H1 (cell line): ENCODE measurements around the gene OBP2B. TPM values are rescaled to one million over a fixed set of nuclear protein-coding genes. Genes with fewer than 3 reads are reported as not detected.

ENCODE experiments used
- CTCF ChIA-PET: fragments of 300-600 bp; sonication (Branson Sonifier 250); formaldehyde crosslinking; loops from one replicate; lab custom pipeline; 2021; ENCODE audit not compliant: partially characterized antibody; lab: Charles Lee
- POLR2A ChIA-PET: fragments of 300-600 bp; sonication (Branson Sonifier 250); formaldehyde crosslinking; loops from one replicate; lab custom pipeline; 2021; ENCODE audit warnings: inconsistent platforms; ENCODE audit not compliant: partially characterized antibody; lab: Charles Lee
- DNase-seq, 2 experiments: peaks; one replicate each; pipeline versions ENCODE4 v3.0.0 to v3.0.0-alpha.2; 2010 to 2022; ENCODE audit warnings: low spot score in 2 of 2, low read depth in 1 of 2, mixed read lengths in 1 of 2
- FAIRE-seq: peaks from 2 replicates; lab custom pipeline; 2011; peaks lifted over from hg19 to GRCh38; lab: Jason Lieb, UNC
- H2AFZ ChIP-seq: 2 replicates; pipeline ENCODE4 v1.8.1; 2012; ENCODE audit warnings: low read length, inconsistent platforms
- H2AK5ac ChIP-seq: 2 replicates; pipeline ENCODE4 v1.6.1; 2013; ENCODE audit warnings: low read depth, low read length
- H2BK120ac ChIP-seq: replicated peaks from 2 replicates; pipeline ENCODE3; 2013; ENCODE audit warnings: low read depth, low read length, inconsistent platforms
- H2BK12ac ChIP-seq: 2 replicates; pipeline ENCODE4 v1.6.1; 2013; ENCODE audit warnings: low read depth, low read length
- H2BK15ac ChIP-seq: 2 replicates; pipeline ENCODE4 v1.6.1; 2013; ENCODE audit warnings: low read length
- H2BK20ac ChIP-seq: 2 replicates; pipeline ENCODE4 v1.6.1; 2013; ENCODE audit warnings: low read length
- H2BK5ac ChIP-seq: 2 replicates; pipeline ENCODE4 v1.6.1; 2013; ENCODE audit warnings: low read depth, low read length
- H3K14ac ChIP-seq: 2 replicates; pipeline ENCODE4 v1.6.1; 2013; ENCODE audit warnings: inconsistent platforms; ENCODE audit not compliant: insufficient read length
- H3K18ac ChIP-seq: 2 replicates; pipeline ENCODE4 v1.6.1; 2013; ENCODE audit warnings: low read length; ENCODE audit errors: extremely low read depth
- H3K23ac ChIP-seq: 2 replicates; pipeline ENCODE4 v1.6.1; 2013; ENCODE audit warnings: inconsistent platforms; ENCODE audit not compliant: insufficient read length
- H3K23me2 ChIP-seq: 2 replicates; pipeline ENCODE4 v1.6.1; 2013; ENCODE audit warnings: low read depth, low read length
- H3K27ac ChIP-seq: 2 replicates; pipeline ENCODE4 v1.6.1; 2011; ENCODE audit warnings: low read depth, low read length, inconsistent platforms
- H3K27me3 ChIP-seq, 4 experiments: replicated peaks in 1 of 4; 1 replicate in 1 of 4; 2 replicates in 3 of 4; pipeline versions ENCODE4 v1.6.1 to v1.8.1; 2011 to 2013; ENCODE audit warnings: low read length in 3 of 4, mild to moderate bottlenecking in 3 of 4, inconsistent platforms in 2 of 4, mixed read lengths in 2 of 4, moderate library complexity in 1 of 4; ENCODE audit not compliant: control insufficient read depth in 3 of 4, insufficient read depth in 3 of 4; ENCODE audit errors: extremely low read depth in 1 of 4
- H3K36me3 ChIP-seq, 4 experiments: 2 replicates each; pipeline versions ENCODE4 v1.6.1 to v1.8.1; 2011 to 2013; ENCODE audit warnings: mild to moderate bottlenecking in 4 of 4, low read length in 3 of 4, moderate library complexity in 2 of 4, control low read depth in 1 of 4, inconsistent platforms in 1 of 4; ENCODE audit not compliant: insufficient read depth in 4 of 4, control insufficient read depth in 2 of 4
- H3K4ac ChIP-seq: replicated peaks from 2 replicates; pipeline ENCODE3; 2013; ENCODE audit warnings: low read length, low read depth, mixed read lengths, inconsistent platforms; ENCODE audit not compliant: insufficient read length
- H3K4me1 ChIP-seq, 4 experiments: replicated peaks in 1 of 4; 1 replicate in 1 of 4; 2 replicates in 3 of 4; pipeline versions ENCODE4 v1.6.1 to v1.8.1; 2011 to 2013; ENCODE audit warnings: low read length in 3 of 4, inconsistent platforms in 2 of 4, mixed read lengths in 1 of 4; ENCODE audit not compliant: insufficient read depth in 4 of 4, control insufficient read depth in 3 of 4
- H3K4me2 ChIP-seq, 2 experiments: 2 replicates each; pipeline versions ENCODE4 v1.6.1 to v1.8.1; 2011 to 2013; ENCODE audit warnings: low read depth in 2 of 2, low read length in 2 of 2, control low read depth in 1 of 2, inconsistent platforms in 1 of 2, mild to moderate bottlenecking in 1 of 2; ENCODE audit not compliant: insufficient read depth in 1 of 2
- H3K4me3 ChIP-seq, 4 experiments: fragments of 200-600, 300-600 bp in 1 of 4; sonication (generic), shearing (Covaris generic), sonication (Bioruptor Twin) in 1 of 4; 2 replicates each; pipeline versions ENCODE4 v1.5.1 to v1.8.1; 2011 to 2016; ENCODE audit warnings: low read length in 4 of 4, low read depth in 3 of 4, control low read depth in 2 of 4, inconsistent platforms in 2 of 4, mild to moderate bottlenecking in 2 of 4, mixed read lengths in 1 of 4, moderate library complexity in 1 of 4; ENCODE audit not compliant: insufficient read depth in 2 of 4; ENCODE audit errors: extremely low read depth in 1 of 4
- H3K56ac ChIP-seq: replicated peaks from 2 replicates; pipeline ENCODE3; 2013; ENCODE audit warnings: low read depth, mild to moderate bottlenecking, mixed read lengths, low read length, inconsistent platforms; ENCODE audit not compliant: insufficient read length
- H3K79me1 ChIP-seq: 2 replicates; pipeline ENCODE4 v1.6.1; 2013; ENCODE audit warnings: low read depth, low read length, control low read depth
- H3K79me2 ChIP-seq, 2 experiments: 2 replicates each; pipeline versions ENCODE4 v1.6.1 to v1.8.1; 2012 to 2013; ENCODE audit warnings: low read length in 2 of 2, mild to moderate bottlenecking in 2 of 2, inconsistent platforms in 1 of 2; ENCODE audit not compliant: insufficient read depth in 2 of 2, control insufficient read depth in 1 of 2
- H3K9ac ChIP-seq, 4 experiments: replicated peaks in 1 of 4; 1 replicate in 1 of 4; 2 replicates in 3 of 4; pipeline versions ENCODE4 v1.6.1 to v1.8.1; 2011 to 2013; ENCODE audit warnings: low read depth in 3 of 4, low read length in 3 of 4, control low read depth in 2 of 4, mild to moderate bottlenecking in 2 of 4, moderate library complexity in 2 of 4, inconsistent platforms in 1 of 4; ENCODE audit errors: extremely low read depth in 1 of 4
- H3K9me3 ChIP-seq, 2 experiments: 2 replicates each; pipeline versions ENCODE4 v1.6.1 to v1.8.1; 2012 to 2013; ENCODE audit warnings: mild to moderate bottlenecking in 2 of 2, moderate library complexity in 2 of 2, control low read depth in 1 of 2, inconsistent platforms in 1 of 2, low read depth in 1 of 2, low read length in 1 of 2, mixed read lengths in 1 of 2; ENCODE audit not compliant: insufficient read depth in 2 of 2
- H4K20me1 ChIP-seq, 2 experiments: replicated peaks in 1 of 2; 2 replicates each; pipeline versions ENCODE3 to v1.8.1; 2011 to 2013; ENCODE audit warnings: inconsistent platforms in 2 of 2, low read length in 2 of 2, mild to moderate bottlenecking in 1 of 2; ENCODE audit not compliant: insufficient read depth in 2 of 2, control insufficient read depth in 1 of 2
- H4K5ac ChIP-seq: 2 replicates; pipeline ENCODE4 v1.6.1; 2013; ENCODE audit warnings: low read length, low read depth, mixed read lengths, inconsistent platforms; ENCODE audit not compliant: insufficient read length
- H4K8ac ChIP-seq: 2 replicates; pipeline ENCODE4 v1.8.0; 2013; ENCODE audit warnings: mild to moderate bottlenecking, moderate library complexity, low read length, inconsistent platforms; ENCODE audit not compliant: insufficient read depth; ENCODE audit errors: extremely low read depth
- H4K91ac ChIP-seq: replicated peaks from 2 replicates; pipeline ENCODE3; 2013; ENCODE audit warnings: low read length, mixed read lengths, inconsistent platforms; ENCODE audit not compliant: insufficient read length
- GTF2F1 ChIP-seq: IDR thresholded peaks from 2 replicates; pipeline ENCODE4 v1.6.1; 2012; ENCODE audit warnings: low read depth, low read length, improper control_type of control experiment, borderline replicate concordance
- SP1 ChIP-seq: IDR thresholded peaks from 2 replicates; pipeline ENCODE4 v1.6.1; 2011; ENCODE audit warnings: low read depth, low read length
- ZNF274 ChIP-seq: IDR thresholded peaks from 2 replicates; pipeline ENCODE4 v1.7.0; 2012; ENCODE audit warnings: low read length, borderline replicate concordance; ENCODE audit errors: extremely low read depth
- WGBS, 2 experiments: shearing (Covaris generic) in 1 of 2; methylation state at CpG; one replicate each; pipeline versions ENCODE4 v1.1.6 to v1.1.7; 2013 to 2015; ENCODE audit warnings: low lambda C conversion rate in 2 of 2, mixed read lengths in 2 of 2, inconsistent platforms in 1 of 2, low coverage in 1 of 2, missing lambda C conversion rate in 1 of 2; ENCODE audit not compliant: insufficient replicate concordance in 2 of 2, insufficient coverage in 1 of 2, insufficient read length in 1 of 2; ENCODE audit errors: extremely low coverage in 1 of 2, missing lambda C conversion rate in 1 of 2; 5-methylcytosine and 5-hydroxymethylcytosine counted together
- polyA plus RNA-seq, 7 experiments: library from polyadenylated mRNA; depleted of rRNA in 3 of 7; stranded (reverse) in 5 of 7; unstranded in 2 of 7; fragments of >200 nt in 5 of 7; fragments of 200-250 nt in 2 of 7; gene quantifications; 1 replicate in 5 of 7; 2 replicates in 1 of 7; 4 replicates in 1 of 7; pipeline versions ENCODE4 v1.2.1 to v1.2.3, GENCODE V29; 2011 to 2013; ENCODE audit warnings: missing spikeins in 2 of 7, mixed read lengths in 2 of 7
- total RNA-seq: library from RNA; stranded (reverse); fragmentation: NEBNext Ultra II Directional; extraction: Animal tissue kit (Norgen Biotek cat#: 25700); gene quantifications from 2 replicates; pipeline ENCODE4 v1.2.1, GENCODE V29; 2021

OBP2B gene
- total and polyA plus RNA-seq, 2 of the 8 experiments (the other 6 are each of a cell fraction or from before 2014, with no cell fraction given), result not detected

DNA sequence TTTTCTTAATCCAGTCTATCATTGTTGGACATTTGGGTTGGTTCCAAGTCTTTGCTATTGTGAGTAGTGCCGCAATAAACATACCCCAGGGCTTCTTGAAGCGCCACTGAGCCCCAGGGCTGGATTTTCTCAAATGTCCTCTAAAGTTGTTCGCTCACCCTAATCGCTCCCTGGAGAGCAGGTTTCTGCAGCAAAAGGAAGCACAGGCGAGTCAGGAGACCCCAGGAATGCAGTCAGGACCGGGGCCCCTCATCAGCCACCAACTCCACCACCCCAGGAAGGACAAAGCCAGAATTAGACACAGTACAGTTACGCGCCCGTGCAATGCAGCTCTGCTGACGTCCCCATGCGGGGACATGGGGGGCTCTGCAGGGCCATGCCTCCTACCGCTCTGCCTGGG is 15.7 kb upstream of the OBP2B start:
- Histone ChIP-seq H4K91ac (no peak overlapping the region), H3K4me3 (no peak overlapping the region), H3K4ac (no peak overlapping the region), H2AK5ac (no peak overlapping the region), H2BK12ac (no peak overlapping the region), H3K23ac (no peak overlapping the region), H2BK120ac (no peak overlapping the region), H2AFZ (no peak overlapping the region), H2BK20ac (no peak overlapping the region), H3K27ac (no peak overlapping the region), H3K79me2 (no peaks in the 10 kb centered on the region), H2BK15ac (no peak overlapping the region), H3K9ac (no peak overlapping the region), H3K4me2 (no peak overlapping the region), H3K23me2 (no peaks in the 10 kb centered on the region), H3K9me3 (no peaks in the 10 kb centered on the region), H3K14ac (no peak overlapping the region), H3K27me3 (no peaks in the 10 kb centered on the region), H4K8ac (no peak overlapping the region; the same call in 1 of the 2 replicates), H3K4me1 (no peaks in the 10 kb centered on the region), H3K79me1 (no peaks in the 10 kb centered on the region), H3K18ac (no peak overlapping the region), H2BK5ac (no peak overlapping the region), H3K36me3 (no peaks in the 10 kb centered on the region), H4K5ac (no peak overlapping the region), H4K20me1 (no peaks in the 10 kb centered on the region), H3K56ac (no peak overlapping the region)
- FAIRE-seq (no peak), DNase-seq (peak in 1 of 2 experiments; percentile 32)
- WGBS, 2 experiments, result 87% methylated on average over 12 of the region's 12 CpGs; no CpG with 5 or more reads in 1 of the 2 experiments
- CTCF ChIA-PET, result interaction anchor here (2.6 kb wide), 1 partner anchor 14 kb away, joined by 12 read pairs; no protein-coding TSS in a partner anchor
- POLR2A ChIA-PET, result no interaction called here
- TF ChIP-seq SP1, result no peak
- TF ChIP-seq GTF2F1, result no peak
- TF ChIP-seq ZNF274, result no peak
